SH-SY5Y (cell line): Measurements from ENCODE around the gene PSTPIP1.

Experiments
- GATA2 ChIP-seq: IDR thresholded peaks from 2 replicates; pipeline ENCODE4 v1.6.1; 2011; ENCODE audit warnings: mild to moderate bottlenecking, low read depth, low read length
- GATA3 ChIP-seq: IDR thresholded peaks from 2 replicates; pipeline ENCODE4 v1.6.1; 2011; ENCODE audit warnings: low read depth, mild to moderate bottlenecking, low read length, moderate library complexity

DNA sequence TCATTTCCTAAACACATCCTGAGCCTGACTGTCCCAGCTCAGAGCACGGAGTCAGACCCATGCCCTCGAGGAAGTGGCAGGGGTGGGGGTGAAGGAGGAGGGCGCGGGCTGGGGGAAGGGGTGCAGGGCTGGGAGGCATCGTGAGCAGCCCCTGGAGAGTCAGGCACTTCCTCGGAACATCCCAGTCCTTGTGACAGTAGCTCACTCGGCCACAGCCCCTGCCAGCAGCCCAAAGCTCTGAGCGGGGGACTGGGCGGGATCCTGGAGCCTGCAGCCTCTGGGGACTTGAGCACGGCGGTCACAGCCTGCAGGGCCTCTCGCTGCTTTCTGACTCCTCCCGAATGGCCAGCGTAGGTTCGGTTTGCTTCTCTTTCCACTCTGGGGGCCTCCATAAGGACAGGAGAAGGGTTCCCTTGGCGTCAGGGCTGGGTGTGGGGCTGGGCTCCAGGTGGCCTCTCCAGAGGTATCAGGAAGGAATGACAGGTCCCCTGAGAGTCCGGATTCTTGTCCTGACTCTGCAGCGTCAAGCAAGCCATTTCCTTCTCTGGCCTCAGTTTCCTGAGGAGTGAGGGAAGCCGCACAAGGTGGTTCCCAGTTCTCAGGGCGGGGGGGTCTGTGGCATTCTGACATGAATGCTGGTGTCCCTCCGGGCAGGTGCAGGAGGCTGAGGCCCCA, 20.9 kb downstream of the PSTPIP1 start:
- TF ChIP-seq GATA2, result no peak
- TF ChIP-seq GATA3, result no peak
